D341Med (cell line): Measurements from ENCODE around the gene HEATR5A.
"Not testable (repeated sequence)": the region's sequence is repeated elsewhere in the genome, so short reads cannot be mapped to it uniquely, and the experiment has no call there.

Experiments used
- DNase-seq: peaks from one replicate; pipeline ENCODE4 v3.0.0; 2012; ENCODE audit warnings: low spot score

HEATR5A gene

GRCh38 chr14:31283153-31283552 lies 137.2 kb downstream of the HEATR5A start:
- DNase-seq: no peak

- no peak for DNase-seq
Observed at GRCh38 chr14:31280871-31281220, 139.5 kb downstream of the HEATR5A start.

GRCh38 chr14:31280132-31280870 lies 140.0 kb downstream of the HEATR5A start:
- no peak for DNase-seq

DNA sequence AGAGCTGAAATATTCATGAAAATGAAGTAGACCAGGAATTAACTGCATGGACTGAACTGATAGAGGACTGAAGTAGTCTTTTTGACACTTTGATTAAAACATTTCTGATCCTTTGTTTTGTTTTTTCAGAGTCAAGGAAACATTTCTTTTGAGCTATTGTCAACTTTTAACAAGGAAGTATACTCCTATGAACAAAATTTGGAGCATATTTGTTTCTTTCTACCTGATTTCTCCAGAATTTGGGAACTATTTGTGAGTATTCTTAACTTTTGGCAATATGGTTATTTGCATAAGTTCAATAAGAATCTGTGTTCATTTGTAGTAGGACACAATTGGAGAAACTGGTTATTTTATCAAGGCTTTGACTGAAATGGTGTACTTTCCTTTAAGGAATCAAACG lies 141.5 kb downstream of the HEATR5A start:
- no peak for DNase-seq

DNA sequence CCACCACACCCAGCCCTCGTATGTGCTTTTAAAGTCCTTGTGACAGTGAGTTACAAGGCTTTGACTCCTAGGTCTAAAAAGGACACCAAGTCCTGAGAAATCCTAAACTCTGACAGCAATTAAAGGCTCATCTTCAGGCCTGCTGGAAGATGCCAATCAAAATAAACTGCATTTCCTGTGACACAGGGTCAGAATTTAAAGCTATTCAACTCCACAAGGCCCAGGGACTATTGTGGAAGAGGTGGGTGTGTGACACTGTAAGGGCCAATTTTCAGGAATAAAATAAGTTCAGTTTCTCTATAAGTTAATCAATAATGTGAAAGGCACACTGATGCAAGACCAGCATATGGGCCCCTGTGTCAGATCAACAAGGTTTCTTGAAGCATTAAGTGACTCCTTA lies 143.3 kb downstream of the HEATR5A start:
- no peak for DNase-seq

- DNase-seq: not testable (repeated sequence)
Observed at GRCh38 chr14:31276417-31276816, 143.9 kb downstream of the HEATR5A start.

GRCh38 chr14:31275731-31276130 lies 144.6 kb downstream of the HEATR5A start:
- no peak for DNase-seq

GRCh38 chr14:31271648-31272047 lies 148.7 kb downstream of the HEATR5A start:
- DNase-seq: no peak

- no peak for DNase-seq
Observed at GRCh38 chr14:31270196-31270772, 150.1 kb downstream of the HEATR5A start.

DNA sequence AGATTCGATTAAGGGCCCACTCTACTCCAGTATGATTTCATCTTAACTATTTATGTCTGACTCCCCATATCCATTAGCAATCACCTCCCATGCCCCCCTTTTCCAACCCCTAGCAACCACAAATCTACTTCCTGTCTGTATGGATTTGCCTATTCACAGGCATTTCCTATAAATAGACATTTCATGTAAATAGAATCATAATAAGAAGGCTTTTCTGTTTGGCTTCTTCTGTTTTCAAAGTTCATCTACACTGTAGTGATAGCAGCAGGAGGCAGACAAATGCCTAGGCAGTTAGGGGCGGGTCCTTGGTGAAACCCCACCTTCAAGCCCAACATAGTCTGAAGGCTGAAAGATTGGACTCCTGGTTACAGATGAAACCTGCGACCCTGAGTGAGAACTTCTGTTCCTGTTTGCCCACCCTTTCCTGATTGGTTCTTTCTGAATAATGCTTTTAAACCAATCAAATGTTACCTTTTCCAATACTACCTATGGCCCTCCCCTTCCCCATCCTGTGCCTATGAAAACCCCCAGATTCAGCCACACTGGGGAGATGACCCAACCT lies 150.6 kb downstream of the HEATR5A start:
- DNase-seq: no peak

- no peak for DNase-seq
Observed at GRCh38 chr14:31268216-31268615, 152.1 kb downstream of the HEATR5A start.

DNA sequence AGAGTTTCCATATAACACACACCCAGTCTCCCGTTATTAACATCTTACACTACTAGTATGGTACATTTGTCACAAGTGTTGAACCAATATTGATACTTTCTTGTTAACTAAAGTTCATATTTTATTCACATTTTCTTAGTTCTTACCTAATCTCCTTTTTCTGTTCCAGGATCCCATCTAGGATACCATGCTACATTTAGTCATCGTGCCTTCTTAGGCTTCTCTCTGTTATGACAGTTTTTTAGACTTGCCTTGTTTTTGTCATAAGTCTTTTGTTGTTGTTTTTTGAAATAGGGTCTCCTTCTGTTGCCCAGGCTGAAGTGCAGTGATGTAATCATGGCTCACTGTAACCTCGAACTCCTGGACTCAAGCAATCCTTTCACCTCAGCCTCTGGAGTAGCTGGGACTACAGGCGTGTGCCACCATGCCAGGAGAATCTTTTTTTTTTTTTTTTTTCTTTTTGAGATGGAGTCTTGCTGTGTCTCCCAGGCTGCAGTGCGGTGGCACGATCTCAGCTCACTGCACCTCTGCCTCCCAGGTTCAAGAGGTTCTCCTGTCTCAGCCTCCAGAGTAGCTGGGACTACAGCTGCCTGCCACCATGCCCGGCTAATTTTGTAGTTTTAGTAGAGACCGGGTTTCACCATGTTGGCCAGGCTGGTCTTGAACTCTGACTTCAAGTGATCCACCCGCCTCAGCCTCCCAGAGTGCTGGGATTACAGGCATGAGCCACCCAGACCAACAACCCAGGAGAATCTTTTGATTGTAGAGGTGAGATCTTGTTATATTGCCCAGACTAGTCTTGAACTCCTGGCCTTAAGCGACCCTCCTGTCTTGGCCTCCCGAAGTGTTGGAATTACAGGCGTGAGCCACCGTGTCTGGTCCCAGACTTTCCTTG lies 153.7 kb downstream of the HEATR5A start:
- no peak for DNase-seq

- DNase-seq: no peak
Observed at GRCh38 chr14:31265701-31266398, 154.5 kb downstream of the HEATR5A start.

GRCh38 chr14:31263485-31264133 lies 156.7 kb downstream of the HEATR5A start:
- no peak for DNase-seq

DNA sequence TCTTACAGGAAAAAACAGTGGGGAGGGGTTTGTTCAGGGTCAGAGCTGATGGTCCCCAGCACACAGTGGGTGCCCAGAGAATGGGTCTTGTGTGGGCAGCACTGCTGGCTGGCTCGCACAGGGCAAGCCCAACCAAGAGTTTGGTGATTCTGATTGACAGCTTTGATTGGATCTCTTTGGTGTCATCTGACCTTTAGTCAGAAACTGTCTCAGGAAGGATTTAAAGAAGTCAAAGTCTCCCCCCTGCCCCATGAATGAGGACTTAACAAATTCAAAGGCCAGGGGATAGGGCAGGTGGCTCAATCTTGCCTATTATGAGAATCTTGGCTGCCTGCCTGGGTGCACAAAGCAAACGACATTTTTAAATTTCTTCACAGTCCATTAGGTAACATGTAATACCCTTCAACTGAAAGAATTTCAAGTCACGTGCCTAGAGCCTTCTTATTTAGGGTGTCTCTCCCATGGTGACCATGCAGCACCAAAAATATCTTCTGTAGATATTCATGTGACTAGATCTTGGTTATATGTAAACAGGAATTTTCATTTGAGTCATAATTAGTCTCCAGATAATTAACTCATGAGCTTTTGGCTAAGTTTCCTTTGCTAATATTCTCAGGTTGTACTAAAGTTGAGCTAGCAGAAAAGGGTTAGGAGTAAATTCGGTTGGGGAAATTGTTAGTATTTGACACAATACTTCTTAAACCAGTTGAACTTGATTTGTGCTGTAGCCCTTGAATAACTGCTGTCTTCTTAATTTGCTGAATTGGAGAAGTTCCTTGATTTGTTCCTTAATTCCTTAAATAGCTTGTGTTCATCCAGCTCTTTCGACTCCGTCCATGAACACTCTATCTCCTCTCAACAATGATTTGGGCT lies 158.3 kb downstream of the HEATR5A start:
- peak; percentile 40 for DNase-seq

- DNase-seq: no peak
Observed at GRCh38 chr14:31261523-31261858, 158.9 kb downstream of the HEATR5A start.

- DNase-seq: not testable (repeated sequence)
Observed at GRCh38 chr14:31259040-31259435, 161.3 kb downstream of the HEATR5A start.

GRCh38 chr14:31258427-31259039 lies 161.8 kb downstream of the HEATR5A start:
- DNase-seq: no peak

- DNase-seq: not testable (repeated sequence)
Observed at GRCh38 chr14:31257554-31258426, 162.6 kb downstream of the HEATR5A start.
